Medulla oblongata (tissue), 1 donor: ENCODE data around the gene C5AR2.
"Not testable (repeated sequence)": the region's sequence is repeated elsewhere in the genome, so short reads cannot be mapped to it uniquely, and the experiment has no call there.

ENCODE experiments used
- DNase-seq: peaks from one replicate; pipeline ENCODE4 v3.0.0-alpha.2; 2015; ENCODE audit errors: extremely low spot score

The C5AR2 gene

DNA sequence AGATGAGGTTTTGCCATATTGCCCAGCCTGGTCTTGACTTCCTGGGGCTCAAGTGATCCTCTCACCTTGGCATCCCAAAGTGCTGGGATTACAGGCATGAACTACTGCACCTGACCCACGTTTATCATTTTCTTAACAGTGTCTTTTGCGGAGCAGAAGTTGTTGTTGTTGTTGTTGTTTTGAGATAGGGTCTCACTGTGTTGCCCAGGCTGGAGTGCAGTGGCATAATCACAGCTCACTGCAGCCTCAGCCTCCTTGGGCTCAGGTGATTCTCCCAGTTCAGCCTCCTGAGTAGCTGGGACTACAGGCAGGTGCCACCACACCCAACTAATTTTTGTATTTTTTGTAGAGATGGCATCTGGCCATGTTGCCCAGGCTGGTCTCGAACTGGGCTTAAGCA, 55.6 kb downstream of the C5AR2 start:
- not testable (repeated sequence) for DNase-seq

DNA sequence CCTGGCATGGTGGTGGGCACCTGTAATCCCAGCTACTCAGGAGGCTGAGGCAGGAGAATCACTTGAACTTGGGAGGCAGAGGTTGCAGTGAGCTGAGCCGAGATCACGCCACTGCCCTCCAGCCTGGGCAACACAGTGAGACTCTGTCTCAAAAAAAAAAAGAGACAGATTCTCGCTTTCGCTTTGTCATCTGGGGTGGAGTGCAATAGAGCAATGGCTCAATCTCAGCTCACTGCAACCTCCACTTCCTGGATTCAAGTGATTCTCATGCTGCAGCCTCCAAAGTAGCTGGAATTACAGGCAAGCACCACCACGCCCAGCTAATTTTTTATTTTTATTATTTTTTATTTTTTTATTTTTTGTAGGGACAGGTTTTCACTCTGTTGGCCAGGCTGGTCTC, 56.7 kb downstream of the C5AR2 start:
- not testable (repeated sequence) for DNase-seq

DNA sequence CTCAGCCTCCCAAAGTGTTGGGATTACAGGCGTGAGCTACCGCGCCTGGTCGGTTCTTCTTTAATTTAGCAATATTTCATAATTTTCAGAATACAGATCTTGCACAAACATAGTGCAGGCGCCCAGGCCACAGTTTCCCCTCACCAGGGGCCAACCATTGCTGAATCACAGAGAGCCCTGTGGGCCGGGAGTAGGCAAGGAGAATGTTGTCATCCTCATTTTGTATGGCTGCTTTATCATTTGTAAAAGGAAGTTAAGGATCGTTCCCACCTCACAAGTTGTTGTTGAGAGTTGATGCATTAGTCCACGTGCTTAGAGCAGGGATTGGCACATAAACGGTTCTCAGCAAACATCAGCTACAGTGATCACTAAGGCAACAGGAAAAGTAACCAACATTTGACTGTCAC, 57.2 kb downstream of the C5AR2 start:
- DNase-seq = no peak

DNA sequence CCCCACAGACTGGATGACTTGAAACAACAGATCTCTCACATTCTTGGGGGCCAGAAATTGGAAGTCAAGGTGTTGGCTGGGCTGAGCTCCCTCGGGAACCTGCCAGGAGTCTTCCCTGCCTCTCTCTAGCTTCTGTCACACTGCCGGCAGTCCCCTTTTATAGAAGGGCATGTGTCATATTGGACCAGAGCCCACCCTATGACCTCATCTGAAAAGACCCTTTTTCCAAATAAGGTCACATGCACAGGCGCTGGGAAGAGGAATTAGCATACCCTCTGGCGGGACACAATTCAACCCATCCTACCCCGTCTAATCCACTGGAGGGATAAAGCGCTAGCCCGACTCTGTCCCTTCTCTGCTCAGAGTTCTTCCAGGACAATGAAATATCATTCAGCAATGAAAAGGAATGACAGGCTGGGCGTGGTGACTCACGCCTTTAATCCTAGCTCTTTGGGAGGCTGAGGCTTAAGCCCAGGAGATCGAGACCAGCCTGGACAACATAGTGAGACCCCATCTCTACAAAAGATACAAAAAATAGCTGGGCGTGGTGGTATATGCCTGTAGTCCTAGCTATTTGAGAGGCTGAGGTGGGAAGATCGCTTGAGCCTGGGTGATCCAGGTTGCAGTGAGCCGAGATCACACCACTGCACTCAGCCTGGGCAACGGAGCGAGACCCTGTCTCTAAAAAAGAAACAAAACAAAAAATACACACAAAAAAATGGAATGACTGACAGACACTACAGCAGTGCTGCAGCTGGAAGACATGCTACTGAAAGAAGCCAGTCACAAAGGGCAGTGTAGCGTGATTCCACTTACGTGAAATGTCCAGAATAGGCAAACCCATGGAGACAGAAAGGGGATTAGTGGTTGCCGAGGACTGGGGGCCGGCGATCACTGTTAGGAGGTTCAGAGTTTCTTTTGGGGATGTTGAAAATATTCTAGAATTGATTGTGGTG, 58.8 kb downstream of the C5AR2 start:
- no peak for DNase-seq

DNA sequence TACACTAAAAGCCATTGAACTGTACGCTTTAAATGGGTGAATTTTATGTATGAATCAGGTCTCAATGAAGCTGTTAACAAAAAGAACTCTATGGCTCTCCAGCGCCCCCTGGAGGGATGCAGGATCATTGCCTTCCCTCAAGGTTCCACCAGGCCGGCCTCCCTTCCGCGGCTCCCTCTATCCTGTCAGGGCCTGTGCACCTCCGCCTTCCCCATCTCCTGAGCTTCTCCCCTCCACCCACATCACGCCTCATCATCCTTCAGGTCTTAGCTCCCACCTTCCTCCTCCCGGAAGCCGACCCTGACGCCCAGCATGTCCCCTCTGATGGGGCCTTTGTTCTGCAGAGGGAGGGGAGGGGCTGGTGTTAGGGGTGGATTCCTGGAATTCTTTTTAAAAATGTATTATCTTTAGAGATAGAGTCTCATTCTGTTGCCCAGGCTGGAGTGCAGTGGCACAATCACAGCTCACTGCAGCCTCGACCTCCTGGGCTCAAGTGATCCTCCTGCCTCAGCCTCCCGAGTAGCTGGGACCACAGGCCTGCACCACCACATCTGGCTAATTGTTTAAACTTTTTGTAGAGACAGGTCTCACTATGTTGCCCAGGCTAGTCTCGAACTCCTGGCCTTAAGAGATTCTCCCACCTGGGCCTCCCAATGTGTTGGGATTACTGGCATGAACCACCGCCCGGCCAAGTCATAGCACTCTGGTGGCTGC, 59.7 kb downstream of the C5AR2 start:
- DNase-seq = peak; percentile 73
